Measurements from ENCODE around the gene PSPH. TPM values are rescaled to one million over a fixed set of nuclear protein-coding genes. Genes with fewer than 3 reads are reported as not detected.
A peak's percentile ranks its signal among the peaks of the same experiment; 100 is the strongest.
"Not testable (repeated sequence)": the region's sequence is repeated elsewhere in the genome, so short reads cannot be mapped to it uniquely, and the experiment has no call there.

The PSPH gene
- total RNA-seq, 1 donor from 2014 or later: 26.0 TPM

GRCh38 chr7:56063500-56063881, 12.2 kb upstream of the PSPH start:
- no peak for DNase-seq (ENCODE audit: low spot score)

GRCh38 chr7:56062382-56062781, 11.1 kb upstream of the PSPH start:
- DNase-seq (ENCODE audit: low spot score): no peak

- no peak for DNase-seq (ENCODE audit: low spot score)
These were observed 2.7 kb upstream of the PSPH start for GRCh38 chr7:56053993-56054392.

- no peak for DNase-seq (ENCODE audit: low spot score)
These were observed 2.1 kb upstream of the PSPH start for GRCh38 chr7:56053379-56053778.

- no peak for DNase-seq (ENCODE audit: low spot score)
These were observed 248 bp downstream of the PSPH start for GRCh38 chr7:56051053-56051338.

- not testable (repeated sequence) for DNase-seq (ENCODE audit: low spot score)
These were observed 2.5 kb downstream of the PSPH start for GRCh38 chr7:56048763-56049162.

GRCh38 chr7:56048245-56048644, 3.0 kb downstream of the PSPH start:
- DNase-seq (ENCODE audit: low spot score): peak; percentile 40

- DNase-seq (ENCODE audit: low spot score): not testable (repeated sequence)
These were observed 3.7 kb downstream of the PSPH start for GRCh38 chr7:56047446-56048116.

GRCh38 chr7:56046721-56047445, 4.4 kb downstream of the PSPH start:
- peak; percentile 88 for DNase-seq (ENCODE audit: low spot score)

GRCh38 chr7:56045758-56046157, 5.5 kb downstream of the PSPH start:
- DNase-seq (ENCODE audit: low spot score): not testable (repeated sequence)

GRCh38 chr7:56040730-56041129, 10.5 kb downstream of the PSPH start:
- DNase-seq (ENCODE audit: low spot score): no peak

- DNase-seq (ENCODE audit: low spot score): peak; percentile 88
These were observed 17.4 kb downstream of the PSPH start for GRCh38 chr7:56033671-56034432.

- not testable (repeated sequence) for DNase-seq (ENCODE audit: low spot score)
These were observed 18.7 kb downstream of the PSPH start for GRCh38 chr7:56032578-56032977.

GRCh38 chr7:56031556-56031955, 19.7 kb downstream of the PSPH start:
- not testable (repeated sequence) for DNase-seq (ENCODE audit: low spot score)

- no peak for DNase-seq (ENCODE audit: low spot score)
These were observed 20.9 kb downstream of the PSPH start for GRCh38 chr7:56030340-56030739.

- no peak for DNase-seq (ENCODE audit: low spot score)
These were observed 22.2 kb downstream of the PSPH start for GRCh38 chr7:56028942-56029630.

GRCh38 chr7:56026538-56026937, 24.7 kb downstream of the PSPH start:
- DNase-seq (ENCODE audit: low spot score): peak; percentile 30

- DNase-seq (ENCODE audit: low spot score): no peak
These were observed 27.7 kb downstream of the PSPH start for GRCh38 chr7:56023500-56023899.

- no peak for DNase-seq (ENCODE audit: low spot score)
These were observed 31.7 kb downstream of the PSPH start for GRCh38 chr7:56019501-56019900.

- DNase-seq (ENCODE audit: low spot score): not testable (repeated sequence)
These were observed 34.2 kb downstream of the PSPH start for GRCh38 chr7:56017015-56017414.

GRCh38 chr7:56009695-56010094, 41.5 kb downstream of the PSPH start:
- DNase-seq (ENCODE audit: low spot score): no peak

- no peak for DNase-seq (ENCODE audit: low spot score)
These were observed 43.4 kb downstream of the PSPH start for GRCh38 chr7:56007891-56008290.

Data from umbilical cord (tissue), 2 donors.